Thyroid gland (tissue), 4 donors: ENCODE results near the gene NPRL2. TPM values are rescaled to one million over a fixed set of nuclear protein-coding genes. Genes with fewer than 3 reads are reported as not detected.

Source experiments
- DNase-seq, 2 donors: peaks; one replicate each; pipeline ENCODE4 v3.0.0-alpha.2; 2019
- H3K27ac ChIP-seq, 3 donors: fragments of 200-600 bp; sonication (generic); 1 replicate in 2 of 3; 2 replicates in 1 of 3; pipeline ENCODE4 v1.5.1; 2016 to 2019; ENCODE audit warnings: mild to moderate bottlenecking in 1 of 3, moderate library complexity in 1 of 3
- H3K27me3 ChIP-seq: fragments of 200-600 bp; sonication (generic); one replicate; pipeline ENCODE4 v1.5.1; 2019
- H3K36me3 ChIP-seq, 2 donors: fragments of 200-600 bp; sonication (generic); one replicate each; pipeline ENCODE4 v1.5.1; 2016 to 2019
- H3K4me1 ChIP-seq, 2 donors: fragments of 200-600 bp; sonication (generic); one replicate each; pipeline ENCODE4 v1.5.1; 2017 to 2019
- H3K4me3 ChIP-seq, 3 donors: fragments of 200-600 bp; sonication (generic); replicated peaks in 1 of 3; 1 replicate in 2 of 3; 2 replicates in 1 of 3; pipeline ENCODE4 v1.5.1; 2016; ENCODE audit warnings: mild to moderate bottlenecking in 1 of 3
- H3K9me3 ChIP-seq: fragments of 200-600 bp; sonication (generic); one replicate; pipeline ENCODE4 v1.5.1; 2017
- CTCF ChIP-seq, 6 experiments: fragments of 200-600 bp in 3 of 6; fragments of 450-650 bp in 3 of 6; sonication (generic) in 3 of 6; IDR thresholded peaks; one replicate each; pipeline ENCODE4 v1.5.1; 2016 to 2019; ENCODE audit warnings: antibody characterized with exemption in 6 of 6, mild to moderate bottlenecking in 2 of 6, inconsistent platforms in 1 of 6, moderate library complexity in 1 of 6
- POLR2A ChIP-seq, 2 donors: fragments of 450-650 bp; IDR thresholded peaks; one replicate each; pipeline ENCODE4 v1.6.1; 2017; ENCODE audit warnings: antibody characterized with exemption in 2 of 2, mild to moderate bottlenecking in 2 of 2, moderate library complexity in 1 of 2
- WGBS, 2 donors: methylation state at CpG; one replicate each; pipeline ENCODE4 v1.1.5; 2017; 5-methylcytosine and 5-hydroxymethylcytosine counted together
- intact Hi-C: fragments of 100-400 bp; cut with DNase I; formaldehyde crosslinking; loops from one replicate; pipeline ENCODE4 v1.15.1; 2023
- total RNA-seq, 4 donors: library from RNA; depleted of rRNA; stranded (reverse); fragments of >200 nt; gene quantifications; one replicate each; pipeline ENCODE4 v1.2.3, GENCODE V29; 2016

The NPRL2 gene
- total RNA-seq, 4 donors from 2014 or later: 13.4 to 30.6 (median 24.7) TPM

- Histone ChIP-seq H3K27me3 (no peaks in the 10 kb centered on the region), H3K9me3 (no peaks in the 10 kb centered on the region), H3K27ac (peak overlapping the region; percentile 91 to 96 (median 91)), H3K36me3 (no peaks in the 10 kb centered on the region), H3K4me3 (peak overlapping the region; percentile 49 to 79 (median 78)), H3K4me1 (peaks cover 36 to 61% of the 10 kb centered on the region in 2 donors)
- 0% methylated on average over 2 to 6 of the region's 79 CpGs for WGBS, 2 donors
- intact Hi-C loops: no loop called here
- peak; percentile 62 to 91 for TF ChIP-seq POLR2A (IDR thresholded peaks at IDR 0.05)
- TF ChIP-seq CTCF (IDR thresholded peaks at IDR 0.05): no peak
- DNase-seq: peak; percentile 100
These were observed 13.3 kb downstream of the NPRL2 start for GRCh38 chr3:50337175-50337861.

GRCh38 chr3:50336452-50337174, 14.0 kb downstream of the NPRL2 start:
- intact Hi-C loops: no loop called here
- DNase-seq: no peak
- H3K9me3 ChIP-seq: no peaks in the 10 kb centered on the region
- TF ChIP-seq CTCF (IDR thresholded peaks at IDR 0.05): peak in 1 of 6 experiments; percentile 12
- TF ChIP-seq POLR2A (IDR thresholded peaks at IDR 0.05): no peak
- H3K27ac ChIP-seq: peak overlapping the region; percentile 83 to 96 (median 91)
- no peaks in the 10 kb centered on the region for H3K27me3 ChIP-seq
- H3K4me1 ChIP-seq: peaks cover 36 to 62% of the 10 kb centered on the region in 2 donors
- peak overlapping the region; percentile 49 to 79 (median 78) for H3K4me3 ChIP-seq
- 0 to 3% methylated on average over 8 to 9 of the region's 31 CpGs for WGBS, 2 donors
- peaks cover 2 to 3% of the 10 kb centered on the region in 2 donors for H3K36me3 ChIP-seq

GRCh38 chr3:50334339-50335075, 16.1 kb downstream of the NPRL2 start:
- Histone ChIP-seq H3K36me3 (peaks cover 24% of the 10 kb centered on the region in 2 donors), H3K27ac (peak overlapping the region; percentile 83 to 96 (median 91)), H3K27me3 (no peaks in the 10 kb centered on the region), H3K4me3 (no peak overlapping the region), H3K9me3 (no peaks in the 10 kb centered on the region), H3K4me1 (peaks cover 36 to 57% of the 10 kb centered on the region in 2 donors)
- TF ChIP-seq POLR2A (IDR thresholded peaks at IDR 0.05): no peak
- TF ChIP-seq CTCF (IDR thresholded peaks at IDR 0.05): no peak
- WGBS, 2 donors: 54 to 60% methylated on average over 5 of the region's 5 CpGs
- DNase-seq: no peak
- intact Hi-C loops: no loop called here

- no peak overlapping the region for H3K4me3 ChIP-seq
- peaks cover 36 to 54% of the 10 kb centered on the region in 2 donors for H3K4me1 ChIP-seq
- 79 to 83% methylated on average over 10 to 11 of the region's 12 CpGs for WGBS, 2 donors
- no peaks in the 10 kb centered on the region for H3K9me3 ChIP-seq
- H3K27me3 ChIP-seq: no peaks in the 10 kb centered on the region
- intact Hi-C loops: no loop called here
- H3K36me3 ChIP-seq: peaks cover 25 to 28% of the 10 kb centered on the region in 2 donors
- no peak for DNase-seq
- peak overlapping the region; percentile 83 to 96 (median 91) for H3K27ac ChIP-seq
- TF ChIP-seq CTCF (IDR thresholded peaks at IDR 0.05) (no peak), POLR2A (IDR thresholded peaks at IDR 0.05) (no peak)
These were observed 16.7 kb downstream of the NPRL2 start for GRCh38 chr3:50333744-50334328.
